Nucleus accumbens (tissue), 56 donors: Measurements from ENCODE around the gene G0S2.
A peak's percentile ranks its signal among the peaks of the same experiment; 100 is the strongest.

Source experiments
- DNase-seq, 56 donors: peaks; one replicate each; lab custom pipeline; 2025; lab: John Stamatoyannopoulos, UW

Gene G0S2

GRCh38 chr1:209674957-209675564 lies at the start of gene G0S2:
Gene G0S2 (plus strand): TSS chr1:209675412. CDS start chr1:209675685, 273 bp downstream.
- peak in 36 of 56 donors; percentile 9 to 71 (median 32) for DNase-seq

DNA sequence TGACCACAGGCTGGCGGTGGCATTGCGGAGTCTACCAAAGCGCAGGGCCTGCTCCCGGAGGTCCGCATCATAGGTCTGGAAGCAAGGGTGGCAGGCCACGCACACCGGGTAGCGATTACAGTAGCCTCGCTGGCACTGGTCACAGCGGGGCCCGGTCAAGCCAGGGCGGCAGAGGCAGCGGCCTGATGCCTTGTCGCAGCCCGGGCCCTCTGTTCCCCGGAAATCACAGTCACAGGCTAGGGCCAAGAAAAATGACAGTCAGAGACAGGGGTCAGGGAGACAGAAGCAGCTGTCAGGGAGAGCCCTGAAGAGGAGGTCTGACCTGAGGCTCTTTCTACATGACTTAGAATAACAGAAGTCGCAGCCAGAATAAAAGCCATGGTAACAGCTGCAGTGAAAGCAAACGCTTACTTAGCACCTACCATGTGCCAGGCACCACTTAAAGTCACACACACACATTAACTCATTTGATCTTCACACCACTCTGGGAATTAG lies 49.4 kb upstream of the G0S2 start:
- DNase-seq: peak in 4 of 56 donors; percentile 12 to 23 (median 18)

DNA sequence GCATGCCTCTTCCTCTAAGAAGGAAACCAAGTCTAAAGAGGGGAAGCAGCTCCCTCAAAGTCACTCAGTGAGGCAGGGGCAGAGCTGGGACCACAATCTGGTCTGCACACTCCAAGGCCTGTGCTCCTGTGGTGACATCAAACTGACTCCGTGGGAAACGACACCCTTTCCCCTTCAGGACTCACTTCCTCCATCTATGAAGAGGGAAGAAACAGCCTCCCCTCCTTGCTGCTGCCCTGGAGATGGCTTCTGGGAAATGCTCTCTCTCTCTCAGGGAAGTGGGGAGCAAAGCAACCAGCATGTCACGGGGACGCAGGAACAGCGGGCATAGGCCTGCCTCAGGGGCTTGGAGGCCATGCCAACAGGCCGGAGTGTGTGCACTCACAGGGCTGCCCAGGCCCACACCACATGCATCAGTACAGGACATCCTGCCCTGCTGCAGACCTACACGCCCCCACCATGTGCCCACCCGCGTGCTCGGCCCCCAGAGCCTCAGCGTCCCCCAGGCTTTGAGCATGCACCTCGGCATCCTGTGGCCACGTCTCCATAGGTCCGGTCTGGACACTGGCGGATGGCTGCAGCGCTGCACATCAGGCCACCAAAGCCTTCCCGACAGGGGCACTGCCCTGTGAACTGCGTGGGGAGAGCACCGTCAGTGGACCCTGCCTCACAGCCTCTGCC lies 48.7 kb upstream of the G0S2 start:
- no peak for DNase-seq

- DNase-seq: peak in 2 of 56 donors; percentile 36 to 53
These were observed 48.0 kb upstream of the G0S2 start for GRCh38 chr1:209627027-209627731.

DNA sequence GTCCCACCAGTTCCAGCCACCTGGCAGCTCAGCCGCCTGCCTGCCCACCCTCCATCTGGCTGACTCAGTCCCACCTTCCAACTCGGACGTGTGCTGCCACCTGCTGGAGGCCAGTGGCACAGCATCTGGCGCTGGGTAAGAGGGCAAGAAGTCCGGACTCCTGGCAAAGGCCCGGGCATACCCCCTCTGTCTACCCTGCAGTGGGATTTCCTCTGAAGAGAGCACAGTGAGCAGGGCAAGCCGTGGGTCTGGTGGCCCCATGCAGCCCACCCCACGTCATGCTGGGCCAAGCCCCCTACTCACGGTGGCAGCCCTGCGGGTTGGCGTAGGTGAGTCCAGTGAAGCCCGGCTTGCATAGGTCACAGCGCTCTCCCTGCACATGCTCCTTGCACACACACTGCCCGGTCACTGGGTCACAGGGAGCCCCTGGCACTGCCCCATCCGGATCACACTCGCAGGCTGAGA lies 47.4 kb upstream of the G0S2 start:
- DNase-seq: peak in 51 of 56 donors; percentile 20 to 91 (median 69)

DNA sequence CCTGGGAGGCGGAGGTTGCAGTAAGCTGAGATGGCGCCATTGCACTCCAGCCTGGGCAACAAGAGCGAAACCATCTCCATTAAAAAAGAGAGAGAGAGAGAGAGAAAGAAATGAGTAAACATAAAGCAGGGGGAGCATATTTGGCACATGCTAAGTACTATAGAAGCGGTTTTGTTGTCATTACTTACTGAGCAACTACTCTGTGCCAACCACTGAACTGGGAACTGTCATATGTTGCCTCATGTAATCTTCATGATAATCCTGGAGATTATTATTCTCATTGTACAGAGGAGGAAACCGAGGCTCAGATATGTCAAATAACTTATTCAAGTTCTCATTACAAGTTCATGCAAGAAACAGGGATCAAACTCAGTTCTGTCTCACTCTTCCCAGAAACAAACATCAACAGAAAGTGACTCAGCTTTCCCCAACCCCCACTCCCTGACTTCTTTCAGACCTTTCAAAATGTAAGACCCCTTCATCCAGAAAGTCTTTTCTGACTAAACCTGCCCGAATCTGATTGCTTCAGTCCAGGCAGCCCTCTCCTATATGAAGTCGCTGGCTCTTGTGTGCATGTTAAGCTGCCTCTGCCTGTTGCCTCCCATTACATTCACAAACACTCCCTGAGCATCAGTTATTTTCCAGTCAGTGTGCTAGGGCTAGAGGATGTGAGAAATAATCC lies 46.5 kb upstream of the G0S2 start:
- DNase-seq: no peak

DNA sequence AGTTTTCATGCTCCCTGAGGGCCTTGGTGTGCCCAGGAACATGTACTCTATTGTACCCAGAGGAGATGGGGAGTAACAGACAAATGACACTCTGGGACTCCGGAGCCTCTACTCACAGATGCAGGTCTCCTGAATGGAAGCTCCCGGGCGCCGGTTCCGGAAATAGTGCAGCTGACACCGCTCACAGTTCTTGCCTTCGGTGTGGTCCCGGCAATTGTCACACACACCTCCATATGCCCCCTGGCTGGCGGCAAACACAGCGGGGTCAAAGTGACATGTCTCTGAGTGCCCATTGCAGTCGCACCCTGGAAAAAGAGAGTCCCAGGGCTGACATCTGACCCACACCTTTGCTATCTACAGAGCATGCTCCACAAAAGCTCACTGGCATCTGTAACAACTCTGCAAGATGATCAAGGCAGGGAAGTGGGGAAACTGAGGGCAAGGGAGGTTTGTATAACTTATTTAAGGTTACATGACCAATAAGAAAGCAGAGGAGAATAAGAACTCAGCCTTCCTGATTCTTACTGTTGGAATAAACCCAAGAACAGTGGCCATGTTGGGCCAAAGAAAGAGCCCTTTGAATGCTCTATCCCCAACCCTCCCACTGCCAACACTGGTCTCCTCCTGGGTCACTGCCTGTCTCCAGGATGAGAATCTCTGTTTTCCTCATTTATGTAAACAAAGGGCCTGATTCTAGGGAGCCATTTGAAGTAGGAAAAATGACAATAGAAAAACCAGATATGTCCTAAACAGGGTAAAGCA lies 45.4 kb upstream of the G0S2 start:
- DNase-seq: peak in 28 of 56 donors; percentile 5 to 62 (median 37)

GRCh38 chr1:209630383-209631225 lies 44.6 kb upstream of the G0S2 start:
- peak in 16 of 56 donors; percentile 11 to 69 (median 31) for DNase-seq

DNA sequence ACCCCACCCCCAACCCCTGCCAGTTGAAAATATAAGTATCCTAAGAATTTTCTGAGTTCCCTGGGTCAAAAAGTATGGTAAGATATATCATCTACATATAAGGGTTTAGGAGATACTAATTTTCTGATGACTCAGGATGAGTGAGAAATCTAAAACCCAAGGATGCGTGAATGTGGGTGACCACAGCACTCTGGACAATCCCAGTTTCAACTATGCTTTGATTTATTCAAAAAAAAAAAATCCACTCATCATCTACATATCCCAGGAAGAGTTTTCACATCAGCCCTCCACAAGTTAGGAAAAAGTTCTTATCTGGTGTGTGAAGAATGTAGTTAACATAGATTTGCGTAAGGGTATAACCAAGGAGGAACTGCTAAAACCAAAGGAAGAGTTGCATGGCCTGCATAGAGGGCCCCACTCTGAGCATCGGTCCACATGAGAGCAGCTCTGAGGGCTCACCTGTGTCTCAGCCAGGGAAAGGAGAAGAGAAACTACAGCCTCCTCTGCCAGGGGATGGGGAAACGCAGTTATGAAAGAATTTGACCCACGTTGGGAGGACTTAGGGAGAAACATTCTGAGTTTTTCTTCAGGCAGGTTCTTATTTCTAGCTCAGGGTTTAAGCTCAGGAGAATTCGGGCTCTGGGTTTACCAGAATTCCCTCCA lies 41.7 kb upstream of the G0S2 start:
- no peak for DNase-seq

DNA sequence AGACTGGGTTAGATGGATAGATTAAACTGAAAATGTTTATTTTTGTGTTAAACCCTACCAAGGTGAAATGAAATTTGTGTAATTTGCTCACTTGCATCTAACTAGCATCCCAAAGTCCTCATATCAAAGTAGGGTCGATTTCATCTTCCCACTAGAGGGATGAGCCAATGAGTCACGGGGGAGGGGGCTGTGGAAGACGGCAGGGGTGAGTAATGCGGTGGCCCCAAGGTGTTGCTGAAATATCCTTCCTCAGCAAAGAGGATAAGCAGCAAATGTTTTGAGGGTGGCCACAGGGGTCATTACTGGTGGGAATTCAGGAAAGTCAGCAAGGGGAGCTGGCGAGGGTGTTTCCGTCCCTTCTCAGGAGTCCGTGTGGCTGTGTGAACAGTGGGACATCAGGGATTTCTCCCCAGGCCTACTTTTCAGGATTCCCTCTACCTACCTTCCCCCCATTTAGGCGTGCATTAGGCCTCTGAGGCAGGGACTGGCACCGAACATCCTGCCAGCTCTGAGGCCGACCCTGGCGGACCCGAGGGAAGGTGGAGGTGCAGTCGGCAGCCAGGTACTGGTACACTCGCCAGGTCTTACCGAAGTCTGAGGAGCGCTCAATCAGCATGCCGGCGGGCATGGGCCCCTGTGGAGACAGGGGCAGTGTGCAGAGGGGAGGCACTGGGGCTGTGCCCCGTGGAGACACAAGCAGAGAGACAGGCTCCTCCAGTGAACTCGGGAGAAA lies 41.0 kb upstream of the G0S2 start:
- no peak for DNase-seq

DNA sequence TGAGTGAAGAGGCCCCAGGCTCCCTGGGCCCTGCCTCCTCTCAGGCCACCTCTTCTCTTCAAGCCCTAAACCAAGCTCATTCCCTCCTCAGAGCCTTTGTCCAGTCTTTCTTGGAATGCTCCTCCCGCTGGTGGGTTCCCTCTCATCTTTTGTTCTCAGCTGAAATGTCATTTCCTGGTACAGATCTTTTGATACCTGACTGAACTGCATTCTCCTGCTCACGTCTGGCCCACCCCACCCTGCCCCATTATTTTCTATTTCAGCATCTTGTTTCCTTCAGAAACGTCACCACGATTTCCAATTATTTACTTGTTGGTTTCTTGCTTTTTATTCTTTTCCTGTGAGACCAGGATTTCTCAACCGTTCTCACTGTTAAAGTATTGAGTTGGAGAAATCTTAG lies 39.4 kb upstream of the G0S2 start:
- DNase-seq: no peak

- peak in 54 of 56 donors; percentile 14 to 92 (median 74) for DNase-seq
These were observed 33.4 kb upstream of the G0S2 start for GRCh38 chr1:209641832-209642172.

- peak in 2 of 56 donors; percentile 46 to 48 for DNase-seq
These were observed 32.4 kb upstream of the G0S2 start for GRCh38 chr1:209642816-209643215.

- peak in 55 of 56 donors; percentile 20 to 91 (median 74) for DNase-seq
These were observed 31.8 kb upstream of the G0S2 start for GRCh38 chr1:209643285-209644020.

GRCh38 chr1:209645574-209646452 lies 29.4 kb upstream of the G0S2 start:
- DNase-seq: no peak

DNA sequence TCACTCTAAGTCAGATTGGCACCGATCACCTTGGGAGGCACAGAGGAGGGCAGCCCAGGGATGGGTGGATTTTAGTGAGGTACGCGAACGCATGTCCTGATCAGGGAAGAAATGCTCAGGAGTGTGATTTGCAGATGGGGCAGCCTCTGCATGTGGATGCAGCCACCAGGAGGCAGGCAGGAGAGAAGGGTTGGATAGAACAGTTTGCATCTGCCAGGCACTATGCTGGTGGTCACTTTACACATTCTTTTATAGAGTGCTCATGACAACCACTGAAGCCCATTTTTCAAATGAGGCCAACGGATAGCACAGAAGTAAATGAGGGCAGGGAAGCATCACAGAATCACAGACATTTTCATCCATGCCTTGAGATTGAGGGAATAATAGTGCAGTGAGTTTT lies 28.7 kb upstream of the G0S2 start:
- no peak for DNase-seq
